ENCODE data around the gene BIRC2. TPM values are rescaled to one million over a fixed set of nuclear protein-coding genes. Genes with fewer than 3 reads are reported as not detected.

Gene BIRC2
- total and polyA plus RNA-seq, 2 experiments from 2014 or later: 15.3 to 25.2 TPM

- ATAC-seq (no peak), DNase-seq (ENCODE audit: low spot score) (no peak)
- Histone ChIP-seq H3K9me2 (ENCODE audit: insufficient read depth) (no peaks in the 10 kb centered on the region), H2AFZ (no peak overlapping the region), H3K4me1 (ENCODE audit: insufficient read depth) (no peaks in the 10 kb centered on the region), H3K27ac (ENCODE audit: low read depth) (no peak overlapping the region), H3K4me2 (no peak overlapping the region), H3K4me3 (no peak overlapping the region), H3F3A (replicated peaks; ENCODE audit: low read depth) (no peaks in the 10 kb centered on the region), H4K20me1 (replicated peaks; ENCODE audit: insufficient read depth) (peaks cover 4% of the 10 kb centered on the region), H3K36me3 (ENCODE audit: insufficient read depth) (no peaks in the 10 kb centered on the region), H3K27me3 (ENCODE audit: insufficient read depth) (no peaks in the 10 kb centered on the region), H3K79me2 (replicated peaks; ENCODE audit: insufficient read depth) (peaks cover 42% of the 10 kb centered on the region)
- H3K4me1 Mint-ChIP-seq: no peaks in the 10 kb centered on the region
- no peak overlapping the region for H3K4me3 Mint-ChIP-seq
- H3K9me3 Mint-ChIP-seq: peaks cover 14% of the 10 kb centered on the region; the same call in 2 of the 3 replicates
- H3K36me3 Mint-ChIP-seq (ENCODE audit: low read depth): peaks cover 28% of the 10 kb centered on the region
- no peak for TF ChIP-seq EZH2 (IDR thresholded peaks at IDR 0.05; ENCODE audit: low read depth, unreplicated experiment)
- TF ChIP-seq EZH2phosphoT487 (IDR thresholded peaks at IDR 0.05; ENCODE audit: unreplicated experiment): no peak
- TF ChIP-seq, protein P1, sequence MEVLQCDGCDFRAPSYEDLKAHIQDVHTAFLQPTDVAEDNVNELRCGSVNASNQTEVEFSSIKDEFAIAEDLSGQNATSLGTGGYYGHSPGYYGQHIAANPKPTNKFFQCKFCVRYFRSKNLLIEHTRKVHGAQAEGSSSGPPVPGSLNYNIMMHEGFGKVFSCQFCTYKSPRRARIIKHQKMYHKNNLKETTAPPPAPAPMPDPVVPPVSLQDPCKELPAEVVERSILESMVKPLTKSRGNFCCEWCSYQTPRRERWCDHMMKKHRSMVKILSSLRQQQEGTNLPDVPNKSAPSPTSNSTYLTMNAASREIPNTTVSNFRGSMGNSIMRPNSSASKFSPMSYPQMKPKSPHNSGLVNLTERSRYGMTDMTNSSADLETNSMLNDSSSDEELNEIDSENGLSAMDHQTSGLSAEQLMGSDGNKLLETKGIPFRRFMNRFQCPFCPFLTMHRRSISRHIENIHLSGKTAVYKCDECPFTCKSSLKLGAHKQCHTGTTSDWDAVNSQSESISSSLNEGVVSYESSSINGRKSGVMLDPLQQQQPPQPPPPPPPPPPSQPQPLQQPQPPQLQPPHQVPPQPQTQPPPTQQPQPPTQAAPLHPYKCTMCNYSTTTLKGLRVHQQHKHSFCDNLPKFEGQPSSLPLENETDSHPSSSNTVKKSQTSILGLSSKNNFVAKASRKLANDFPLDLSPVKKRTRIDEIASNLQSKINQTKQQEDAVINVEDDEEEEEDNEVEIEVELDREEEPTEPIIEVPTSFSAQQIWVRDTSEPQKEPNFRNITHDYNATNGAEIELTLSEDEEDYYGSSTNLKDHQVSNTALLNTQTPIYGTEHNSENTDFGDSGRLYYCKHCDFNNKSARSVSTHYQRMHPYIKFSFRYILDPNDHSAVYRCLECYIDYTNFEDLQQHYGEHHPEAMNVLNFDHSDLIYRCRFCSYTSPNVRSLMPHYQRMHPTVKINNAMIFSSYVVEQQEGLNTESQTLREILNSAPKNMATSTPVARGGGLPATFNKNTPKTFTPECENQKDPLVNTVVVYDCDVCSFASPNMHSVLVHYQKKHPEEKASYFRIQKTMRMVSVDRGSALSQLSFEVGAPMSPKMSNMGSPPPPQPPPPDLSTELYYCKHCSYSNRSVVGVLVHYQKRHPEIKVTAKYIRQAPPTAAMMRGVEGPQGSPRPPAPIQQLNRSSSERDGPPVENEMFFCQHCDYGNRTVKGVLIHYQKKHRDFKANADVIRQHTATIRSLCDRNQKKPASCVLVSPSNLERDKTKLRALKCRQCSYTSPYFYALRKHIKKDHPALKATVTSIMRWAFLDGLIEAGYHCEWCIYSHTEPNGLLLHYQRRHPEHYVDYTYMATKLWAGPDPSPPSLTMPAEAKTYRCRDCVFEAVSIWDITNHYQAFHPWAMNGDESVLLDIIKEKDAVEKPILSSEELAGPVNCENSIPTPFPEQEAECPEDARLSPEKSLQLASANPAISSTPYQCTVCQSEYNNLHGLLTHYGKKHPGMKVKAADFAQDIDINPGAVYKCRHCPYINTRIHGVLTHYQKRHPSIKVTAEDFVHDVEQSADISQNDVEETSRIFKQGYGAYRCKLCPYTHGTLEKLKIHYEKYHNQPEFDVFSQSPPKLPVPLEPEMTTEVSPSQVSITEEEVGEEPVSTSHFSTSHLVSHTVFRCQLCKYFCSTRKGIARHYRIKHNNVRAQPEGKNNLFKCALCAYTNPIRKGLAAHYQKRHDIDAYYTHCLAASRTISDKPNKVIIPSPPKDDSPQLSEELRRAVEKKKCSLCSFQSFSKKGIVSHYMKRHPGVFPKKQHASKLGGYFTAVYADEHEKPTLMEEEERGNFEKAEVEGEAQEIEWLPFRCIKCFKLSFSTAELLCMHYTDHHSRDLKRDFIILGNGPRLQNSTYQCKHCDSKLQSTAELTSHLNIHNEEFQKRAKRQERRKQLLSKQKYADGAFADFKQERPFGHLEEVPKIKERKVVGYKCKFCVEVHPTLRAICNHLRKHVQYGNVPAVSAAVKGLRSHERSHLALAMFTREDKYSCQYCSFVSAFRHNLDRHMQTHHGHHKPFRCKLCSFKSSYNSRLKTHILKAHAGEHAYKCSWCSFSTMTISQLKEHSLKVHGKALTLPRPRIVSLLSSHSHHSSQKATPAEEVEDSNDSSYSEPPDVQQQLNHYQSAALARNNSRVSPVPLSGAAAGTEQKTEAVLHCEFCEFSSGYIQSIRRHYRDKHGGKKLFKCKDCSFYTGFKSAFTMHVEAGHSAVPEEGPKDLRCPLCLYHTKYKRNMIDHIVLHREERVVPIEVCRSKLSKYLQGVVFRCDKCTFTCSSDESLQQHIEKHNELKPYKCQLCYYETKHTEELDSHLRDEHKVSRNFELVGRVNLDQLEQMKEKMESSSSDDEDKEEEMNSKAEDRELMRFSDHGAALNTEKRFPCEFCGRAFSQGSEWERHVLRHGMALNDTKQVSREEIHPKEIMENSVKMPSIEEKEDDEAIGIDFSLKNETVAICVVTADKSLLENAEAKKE (CRISPR knock-in tag; IDR thresholded peaks at IDR 0.05): no peak
- TF ChIP-seq CREB1 (CRISPR knock-in tag; IDR thresholded peaks at IDR 0.05; ENCODE audit: low read depth): no peak
- no peak for TF ChIP-seq JUNB (IDR thresholded peaks at IDR 0.05; ENCODE audit: unreplicated experiment)
- no peak for TF ChIP-seq ZNF331 (CRISPR knock-in tag; IDR thresholded peaks at IDR 0.05; ENCODE audit: low read depth)
- TF ChIP-seq REST (IDR thresholded peaks at IDR 0.05; ENCODE audit: unreplicated experiment): no peak
- no peak for TF ChIP-seq POLR2AphosphoS5 (IDR thresholded peaks at IDR 0.05; ENCODE audit: low read depth)
- TF ChIP-seq, protein P2, sequence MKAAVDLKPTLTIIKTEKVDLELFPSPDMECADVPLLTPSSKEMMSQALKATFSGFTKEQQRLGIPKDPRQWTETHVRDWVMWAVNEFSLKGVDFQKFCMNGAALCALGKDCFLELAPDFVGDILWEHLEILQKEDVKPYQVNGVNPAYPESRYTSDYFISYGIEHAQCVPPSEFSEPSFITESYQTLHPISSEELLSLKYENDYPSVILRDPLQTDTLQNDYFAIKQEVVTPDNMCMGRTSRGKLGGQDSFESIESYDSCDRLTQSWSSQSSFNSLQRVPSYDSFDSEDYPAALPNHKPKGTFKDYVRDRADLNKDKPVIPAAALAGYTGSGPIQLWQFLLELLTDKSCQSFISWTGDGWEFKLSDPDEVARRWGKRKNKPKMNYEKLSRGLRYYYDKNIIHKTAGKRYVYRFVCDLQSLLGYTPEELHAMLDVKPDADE (IDR thresholded peaks at IDR 0.05): no peak
- TF ChIP-seq, protein P3, sequence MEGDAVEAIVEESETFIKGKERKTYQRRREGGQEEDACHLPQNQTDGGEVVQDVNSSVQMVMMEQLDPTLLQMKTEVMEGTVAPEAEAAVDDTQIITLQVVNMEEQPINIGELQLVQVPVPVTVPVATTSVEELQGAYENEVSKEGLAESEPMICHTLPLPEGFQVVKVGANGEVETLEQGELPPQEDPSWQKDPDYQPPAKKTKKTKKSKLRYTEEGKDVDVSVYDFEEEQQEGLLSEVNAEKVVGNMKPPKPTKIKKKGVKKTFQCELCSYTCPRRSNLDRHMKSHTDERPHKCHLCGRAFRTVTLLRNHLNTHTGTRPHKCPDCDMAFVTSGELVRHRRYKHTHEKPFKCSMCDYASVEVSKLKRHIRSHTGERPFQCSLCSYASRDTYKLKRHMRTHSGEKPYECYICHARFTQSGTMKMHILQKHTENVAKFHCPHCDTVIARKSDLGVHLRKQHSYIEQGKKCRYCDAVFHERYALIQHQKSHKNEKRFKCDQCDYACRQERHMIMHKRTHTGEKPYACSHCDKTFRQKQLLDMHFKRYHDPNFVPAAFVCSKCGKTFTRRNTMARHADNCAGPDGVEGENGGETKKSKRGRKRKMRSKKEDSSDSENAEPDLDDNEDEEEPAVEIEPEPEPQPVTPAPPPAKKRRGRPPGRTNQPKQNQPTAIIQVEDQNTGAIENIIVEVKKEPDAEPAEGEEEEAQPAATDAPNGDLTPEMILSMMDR (conservative IDR thresholded peaks at IDR 0.05; ENCODE audit: low read depth in 2 of 2): no peak
- no peak for TF ChIP-seq ZNF114 (CRISPR knock-in tag; IDR thresholded peaks at IDR 0.05)
- peaks cover 2% of the 10 kb centered on the region for H3K27me3 Mint-ChIP-seq (ENCODE audit: insufficient read depth, low read depth, poor library complexity)
- H3K27ac Mint-ChIP-seq: no peak overlapping the region
Measured at GRCh38 chr11:102419181-102419580, 72.2 kb downstream of the BIRC2 start.

Measured in GM23338 (cell line).